Stimulated activated CD4-positive, alpha-beta T cell treated with anti-CD3 and anti-CD28 coated beads, Interleukin-1b, Interleukin-23, amount 100 ng/mL, for 1 hour (primary cell): ENCODE data around the gene KIF26A.
"Not testable (repeated sequence)": the region's sequence is repeated elsewhere in the genome, so short reads cannot be mapped to it uniquely, and the experiment has no call there.

ENCODE experiments used
- DNase-seq, 2 donors: peaks; one replicate each; pipeline ENCODE4 v3.0.0-alpha.2; 2020; ENCODE audit warnings: low read depth in 2 of 2

Gene KIF26A

DNA sequence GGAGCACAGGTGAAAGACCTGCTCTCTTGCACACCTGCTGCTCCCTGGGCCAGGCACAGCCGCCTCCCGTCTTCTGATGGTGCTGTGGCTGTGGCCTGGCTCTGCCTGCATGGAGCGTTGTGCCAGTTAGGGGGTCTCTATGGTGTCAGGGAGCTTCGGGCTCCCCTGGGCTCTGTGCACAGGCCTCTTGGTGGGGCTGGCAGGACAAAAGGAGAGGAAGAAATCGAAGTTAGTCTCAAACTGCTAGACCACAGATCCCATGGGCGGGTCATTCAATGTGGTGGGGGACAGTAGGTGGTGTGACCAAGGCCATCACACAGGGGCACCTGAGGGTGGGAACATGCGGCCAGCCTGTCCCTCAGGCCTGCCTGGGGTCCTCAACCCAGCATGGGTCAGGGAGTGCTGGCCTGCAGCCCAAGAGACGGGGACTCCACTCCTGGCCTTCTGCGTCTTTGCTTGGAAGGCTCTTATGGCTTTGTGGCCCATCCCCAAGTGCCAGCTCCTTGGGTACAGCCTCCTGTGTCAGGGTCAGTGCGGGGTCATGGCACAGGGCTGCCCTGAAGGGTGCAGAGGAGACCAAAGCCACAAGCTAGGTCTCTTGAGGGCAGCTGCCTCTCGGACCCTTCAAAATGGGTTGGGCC lies 84.1 kb downstream of the KIF26A start:
- no peak for DNase-seq

DNA sequence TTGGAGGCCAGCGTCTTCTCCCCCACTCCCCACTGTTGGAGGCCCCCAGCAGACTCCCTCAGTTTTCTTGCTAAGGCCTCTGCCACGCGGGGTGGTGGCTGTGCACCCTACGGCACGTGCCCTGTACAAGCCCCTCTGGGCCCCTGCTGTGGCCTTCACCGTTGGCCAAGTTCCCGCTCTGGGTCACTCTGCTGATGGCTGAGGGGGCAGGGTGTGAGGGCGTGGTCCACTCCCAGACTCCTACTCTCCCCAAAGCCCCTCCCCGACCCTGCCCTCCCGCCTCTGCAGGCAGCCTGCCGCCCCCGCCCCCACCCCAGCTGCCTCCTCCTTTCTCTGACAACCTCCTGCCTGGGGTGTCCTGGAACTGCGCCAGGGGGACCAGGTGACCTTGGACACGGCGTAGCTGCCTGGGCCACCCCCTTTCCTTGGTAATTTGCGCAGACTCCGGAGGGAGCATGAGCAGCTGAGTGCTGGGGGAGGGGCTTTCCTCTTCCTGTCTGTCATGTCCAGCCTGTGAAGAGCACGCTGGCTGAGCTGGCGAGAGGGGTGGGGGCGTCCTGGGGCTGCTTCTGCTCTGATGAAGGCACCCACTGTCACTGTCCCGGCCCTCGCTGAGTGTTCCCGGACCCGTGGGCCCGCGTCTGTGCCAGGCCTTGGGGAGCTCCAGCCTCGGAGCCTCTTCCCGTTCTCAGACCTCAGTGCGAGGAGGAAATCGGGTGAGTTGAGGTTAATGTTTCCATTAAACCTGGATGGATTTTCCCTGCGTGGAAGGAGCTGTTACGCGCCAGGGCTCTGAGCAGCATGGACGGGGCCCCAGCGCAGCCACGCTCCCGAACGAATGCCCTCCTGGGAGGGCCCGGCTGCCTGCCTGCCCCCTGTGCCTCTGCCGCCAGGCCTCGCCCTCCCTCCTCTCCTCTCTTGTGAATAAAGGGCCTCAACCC lies 85.0 kb downstream of the KIF26A start:
- no peak for DNase-seq

DNA sequence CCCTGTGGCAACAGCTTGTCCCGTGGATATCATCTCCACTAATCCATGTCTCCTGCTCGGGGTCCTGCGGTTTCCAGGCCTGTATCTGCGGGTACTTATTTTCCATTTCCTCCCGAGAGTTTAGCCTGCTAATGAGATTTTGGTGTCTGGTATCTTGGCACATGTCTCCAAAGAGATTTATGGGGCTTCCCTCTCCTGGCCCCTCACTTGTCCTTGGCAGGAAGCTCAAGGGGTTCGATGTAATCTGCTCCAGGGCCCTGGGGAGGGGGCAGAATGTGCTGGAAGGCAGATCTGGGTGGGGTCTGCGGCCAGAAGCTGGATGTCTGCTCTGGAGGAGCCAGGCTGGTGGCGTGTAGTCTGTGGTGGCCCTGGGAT lies 85.7 kb downstream of the KIF26A start:
- no peak for DNase-seq

DNA sequence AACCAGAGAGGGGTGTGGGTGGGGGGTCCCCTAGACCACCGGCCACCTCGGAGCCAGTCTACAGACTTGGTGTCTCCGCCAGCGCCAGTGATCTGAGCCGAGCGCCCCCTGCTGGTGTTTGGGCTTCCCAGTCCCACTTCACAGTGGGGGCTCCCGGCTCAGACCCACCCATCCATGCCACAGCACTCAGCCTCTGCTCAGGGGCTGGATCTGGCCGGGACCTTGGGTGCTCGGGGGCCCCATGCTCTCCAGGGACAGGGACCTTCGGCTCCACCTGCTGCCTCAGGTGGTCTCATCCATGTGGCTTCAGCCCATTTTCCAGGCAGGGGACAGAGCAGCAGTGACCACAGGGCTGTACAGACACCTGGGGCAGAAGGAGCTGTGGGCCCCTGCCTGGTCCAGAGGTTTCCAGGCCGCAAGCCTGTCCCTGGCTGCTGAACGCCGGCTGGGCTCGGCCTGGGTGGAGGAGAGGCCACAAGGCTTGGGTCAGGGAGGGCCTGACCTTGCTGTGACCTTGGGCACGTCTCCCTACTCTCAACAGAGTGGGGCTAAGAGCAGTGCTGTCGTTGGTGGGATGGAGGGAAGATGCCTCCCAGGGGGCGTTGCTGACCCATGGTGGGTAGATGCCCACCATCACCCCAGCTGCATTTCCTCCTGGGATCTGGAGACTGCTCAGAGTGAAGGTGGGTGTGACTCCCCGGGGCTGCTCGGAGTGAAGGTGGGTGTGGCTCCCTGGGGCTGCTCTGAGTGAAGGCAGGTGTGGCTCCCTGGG lies 86.3 kb downstream of the KIF26A start:
- peak in 1 of 2 donors; percentile 9 for DNase-seq

- not testable (repeated sequence) for DNase-seq
These were observed 87.1 kb downstream of the KIF26A start for GRCh38 chr14:104225278-104226190.

DNA sequence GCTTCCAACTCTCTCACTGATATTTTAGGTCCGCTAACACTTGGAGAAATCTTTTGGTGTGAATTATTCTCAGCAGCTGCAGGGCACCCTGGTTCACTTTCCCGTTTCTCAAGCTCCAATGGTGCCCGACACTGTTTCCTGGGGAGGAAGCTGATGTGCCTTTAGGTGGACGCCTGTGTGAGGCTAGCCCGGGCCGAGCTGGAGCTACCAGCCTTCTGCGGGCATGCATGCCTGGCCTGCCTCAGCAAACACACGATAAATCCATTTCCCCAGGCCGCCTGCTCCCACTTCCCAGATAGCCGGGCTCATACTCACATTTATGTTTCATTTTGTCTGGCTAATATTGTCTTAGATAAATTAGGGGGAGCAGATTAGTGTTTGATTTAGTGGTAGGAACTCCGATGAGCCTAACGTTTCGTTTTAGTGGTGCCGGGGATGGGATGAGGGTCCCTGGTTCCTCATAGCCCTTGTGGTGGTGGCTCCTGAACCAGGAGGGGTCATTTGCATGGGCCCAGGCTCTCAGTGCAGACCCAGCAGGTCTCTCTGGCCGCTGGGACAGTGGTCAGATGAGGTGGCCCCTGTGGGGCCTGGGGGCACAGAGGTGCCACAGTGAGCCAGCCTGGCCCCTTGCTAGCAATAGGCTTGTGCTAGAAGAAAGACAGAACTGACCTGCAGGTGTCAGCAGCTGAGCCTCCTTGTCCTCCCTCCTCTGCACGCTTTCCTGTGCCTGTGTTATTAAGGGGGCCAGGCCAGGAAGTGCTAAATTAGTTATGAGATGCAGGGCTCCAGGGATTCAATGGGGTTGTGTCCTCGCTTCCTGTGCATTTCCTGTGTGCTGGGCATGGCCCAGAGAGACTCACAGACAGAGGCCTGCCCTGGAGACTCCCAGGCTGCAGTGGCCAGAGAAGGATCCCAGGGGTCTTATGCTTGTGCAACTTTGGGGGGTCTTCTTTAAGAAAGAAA lies 88.3 kb downstream of the KIF26A start:
- DNase-seq = no peak

DNA sequence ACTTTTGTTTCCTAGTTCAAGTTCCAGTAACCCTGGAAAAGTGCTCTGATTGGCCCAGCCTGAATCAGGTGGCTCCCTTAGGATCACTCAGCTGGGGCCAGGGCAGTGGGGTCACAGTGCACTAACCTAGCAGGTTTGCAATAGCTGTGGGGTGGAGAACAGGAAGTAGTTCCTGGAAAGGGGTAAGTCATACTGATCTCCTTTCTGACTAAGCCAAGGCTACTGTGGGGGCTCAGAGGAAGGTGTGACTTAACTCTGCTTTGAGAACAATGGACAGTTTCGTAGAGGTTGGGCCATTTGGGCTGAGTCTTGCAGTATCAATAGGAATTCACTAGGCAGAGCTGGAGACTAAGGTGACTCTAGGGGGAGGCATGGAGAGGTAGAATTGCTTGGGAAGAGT lies 89.4 kb downstream of the KIF26A start:
- no peak for DNase-seq

- no peak for DNase-seq
These were observed 89.8 kb downstream of the KIF26A start for GRCh38 chr14:104228221-104228620.

DNA sequence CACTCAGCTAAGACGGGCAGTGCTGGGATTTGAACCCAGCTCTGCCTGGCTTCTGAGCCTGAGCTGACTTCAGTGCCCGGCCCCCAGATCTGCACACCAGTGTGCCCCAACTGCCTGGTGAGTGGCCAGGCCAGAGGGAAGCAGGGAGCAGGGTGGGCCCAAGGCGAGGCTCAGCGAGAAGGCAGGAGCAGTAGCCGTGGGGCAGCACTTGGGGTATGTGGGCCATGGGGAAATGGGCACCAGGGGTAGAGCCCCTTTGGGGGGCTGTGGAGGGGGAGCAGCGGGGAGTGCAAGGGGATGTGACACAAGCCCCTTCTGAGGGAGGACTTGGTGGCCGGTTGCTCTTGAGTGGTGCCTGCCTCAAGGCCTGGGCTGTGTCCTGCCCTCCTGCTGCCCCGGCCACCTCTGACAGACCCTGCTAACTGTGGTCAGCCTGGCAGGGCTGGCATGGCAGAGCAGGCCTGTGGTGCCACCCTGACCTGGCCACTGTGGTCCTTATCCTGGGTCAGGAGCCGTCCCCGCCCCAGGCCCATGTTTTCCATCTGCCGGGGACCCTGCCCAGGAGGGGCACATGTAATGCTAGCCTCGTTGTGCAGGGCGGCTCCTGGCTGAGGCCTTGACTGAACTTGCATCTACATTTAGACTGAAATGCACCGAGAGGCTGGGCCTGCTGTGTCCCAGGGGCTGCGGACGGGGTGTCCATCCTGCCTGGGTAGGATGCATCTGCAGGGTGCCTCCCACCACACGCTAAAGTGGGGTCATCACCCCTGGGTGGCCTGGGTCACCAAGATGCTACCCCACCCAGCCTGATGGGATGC lies 90.5 kb downstream of the KIF26A start:
- no peak for DNase-seq

DNA sequence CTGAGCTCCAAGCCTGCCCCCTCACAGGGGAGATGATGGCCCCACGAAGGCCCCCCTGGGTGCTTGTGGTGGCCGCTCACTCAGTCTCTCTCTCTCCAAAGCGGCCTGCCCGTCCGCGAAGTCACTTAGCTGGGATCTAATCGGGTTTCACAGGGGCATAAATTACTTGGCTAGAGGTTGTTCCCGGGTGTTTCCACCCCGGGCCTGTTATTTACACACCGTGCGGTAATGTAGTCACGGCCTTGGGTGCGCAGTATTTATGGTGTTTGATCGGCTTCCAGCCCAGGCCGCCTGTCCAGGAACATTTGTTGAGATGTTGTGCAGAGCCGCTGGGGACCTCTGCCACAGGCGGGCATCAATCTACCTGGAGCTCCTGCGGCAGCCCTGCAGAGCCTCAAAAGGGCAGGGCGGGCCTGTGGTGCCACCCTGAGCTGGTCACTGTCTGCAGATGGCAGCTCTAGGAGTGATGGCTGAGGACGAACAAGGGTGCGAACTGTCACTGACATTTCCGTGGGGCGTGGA lies 91.2 kb downstream of the KIF26A start:
- no peak for DNase-seq

- DNase-seq = no peak
These were observed 91.9 kb downstream of the KIF26A start for GRCh38 chr14:104230119-104230815.
